Activated CD4-positive, CD25-positive, alpha-beta regulatory T cell treated with anti-CD3 and anti-CD28 coated beads, Interleukin-2, amount 50 U/mL, for 72 hours (primary cell): ENCODE results near the gene EIF4H.
"Not testable (repeated sequence)": the region's sequence is repeated elsewhere in the genome, so short reads cannot be mapped to it uniquely, and the experiment has no call there.

ENCODE experiments used
- DNase-seq: peaks from one replicate; pipeline ENCODE4 v3.0.0; 2021

The EIF4H gene

DNA sequence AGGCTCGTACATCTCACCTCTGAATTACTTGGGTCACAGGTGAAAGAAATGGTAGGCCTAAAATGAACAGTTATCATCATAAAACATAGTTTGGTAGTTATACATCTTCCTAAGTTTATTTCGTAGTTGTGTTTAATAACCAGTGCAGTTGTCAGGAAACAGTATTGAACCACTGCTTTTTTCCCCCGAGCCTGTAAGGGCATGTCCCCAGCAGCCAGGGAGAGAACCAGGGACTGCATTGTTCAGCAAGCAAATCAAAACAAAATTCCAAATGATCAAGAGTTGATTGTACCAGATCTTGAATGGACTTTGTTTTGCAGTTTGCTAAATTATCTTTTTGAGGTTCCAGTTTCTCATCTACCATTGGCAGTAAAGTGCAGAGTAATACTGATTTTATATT is 2.4 kb downstream of the EIF4H start:
- no peak for DNase-seq

DNA sequence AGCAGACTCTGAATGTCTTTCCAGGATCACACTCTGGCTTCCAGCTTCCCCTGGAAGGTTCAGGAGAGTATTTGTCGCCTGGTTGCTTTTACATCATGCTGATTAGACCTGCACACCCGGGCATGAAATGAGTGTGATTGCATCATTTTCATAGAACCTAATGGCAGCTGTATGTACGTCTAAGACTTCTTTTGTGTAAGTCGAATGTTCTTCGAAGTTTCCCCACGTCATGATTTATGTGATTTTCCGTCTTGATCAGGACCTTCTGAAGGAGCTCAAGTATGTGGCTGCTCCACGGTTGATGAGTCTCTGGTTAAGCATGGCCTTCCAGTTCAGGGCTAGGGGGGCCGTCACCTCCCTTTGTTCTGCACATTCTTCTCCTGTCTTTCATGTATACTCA is 4.5 kb downstream of the EIF4H start:
- DNase-seq: no peak

DNA sequence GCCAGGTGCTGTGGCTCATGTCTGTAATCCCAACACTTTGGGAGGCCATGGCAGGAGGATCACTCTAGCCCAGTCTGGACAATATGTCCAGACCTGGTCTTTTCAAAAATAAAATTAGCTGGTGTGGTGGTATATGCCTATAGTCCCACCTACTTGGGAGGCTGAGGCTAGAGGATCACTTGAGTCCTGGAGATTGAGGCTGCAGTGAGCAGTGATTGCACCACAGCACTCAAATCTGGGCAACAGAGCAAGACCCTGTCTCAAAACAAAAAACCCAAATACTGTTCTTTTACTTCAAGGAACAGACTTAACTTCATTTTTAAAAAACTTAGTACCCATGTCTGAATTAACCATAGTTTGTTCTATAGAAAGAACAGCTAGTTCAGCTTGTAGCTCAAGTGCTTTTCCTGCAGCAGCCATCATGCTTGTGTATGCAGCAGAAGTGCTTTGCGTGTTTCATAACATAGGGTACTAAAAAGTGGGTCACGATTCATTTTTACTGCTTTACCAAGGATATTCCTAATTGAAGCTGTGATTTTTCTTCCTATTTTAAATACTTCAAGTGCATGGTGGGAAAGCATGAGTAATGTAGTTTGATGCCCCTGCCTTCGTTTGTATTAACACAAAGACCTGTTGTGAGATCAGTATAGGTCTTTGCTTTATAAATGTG is 5.9 kb downstream of the EIF4H start:
- DNase-seq: no peak

DNA sequence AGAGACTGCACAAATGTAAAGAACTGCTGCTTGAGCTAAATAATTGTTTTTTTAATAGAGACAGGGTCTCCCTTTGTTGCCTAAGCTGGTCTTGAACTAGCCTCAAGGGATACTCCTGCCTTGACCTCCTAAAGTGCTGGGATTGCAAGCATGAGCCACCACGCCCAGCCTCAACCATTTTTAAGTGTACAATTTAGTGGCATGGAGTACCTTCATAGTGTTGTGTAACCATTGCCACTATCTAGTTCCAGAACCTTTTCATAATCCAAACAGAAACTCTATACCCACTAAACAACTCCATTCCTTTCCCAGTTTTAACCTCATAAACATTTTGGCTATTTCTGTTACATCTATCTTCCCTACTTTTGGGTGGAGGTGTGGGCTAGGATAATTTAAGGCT is 6.7 kb downstream of the EIF4H start:
- no peak for DNase-seq

DNA sequence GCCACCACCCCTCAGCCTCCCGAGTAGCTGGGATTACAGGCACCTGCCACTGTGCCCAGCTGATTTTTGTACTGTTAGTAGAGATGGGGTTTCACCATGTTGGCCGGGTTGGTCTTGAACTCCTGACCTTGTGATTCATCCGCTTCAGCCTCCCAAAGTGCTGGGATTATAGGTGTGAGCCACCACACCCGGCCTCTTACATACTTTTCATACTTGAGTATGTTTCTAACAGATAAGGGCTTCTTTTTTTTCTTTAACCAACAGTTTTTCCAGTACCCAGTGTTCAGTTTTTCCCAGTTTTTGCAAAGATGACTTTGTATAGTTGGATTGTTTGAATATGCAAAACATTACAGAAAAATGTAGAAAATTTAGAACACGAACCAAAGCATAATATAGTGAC is 7.7 kb downstream of the EIF4H start:
- no peak for DNase-seq

DNA sequence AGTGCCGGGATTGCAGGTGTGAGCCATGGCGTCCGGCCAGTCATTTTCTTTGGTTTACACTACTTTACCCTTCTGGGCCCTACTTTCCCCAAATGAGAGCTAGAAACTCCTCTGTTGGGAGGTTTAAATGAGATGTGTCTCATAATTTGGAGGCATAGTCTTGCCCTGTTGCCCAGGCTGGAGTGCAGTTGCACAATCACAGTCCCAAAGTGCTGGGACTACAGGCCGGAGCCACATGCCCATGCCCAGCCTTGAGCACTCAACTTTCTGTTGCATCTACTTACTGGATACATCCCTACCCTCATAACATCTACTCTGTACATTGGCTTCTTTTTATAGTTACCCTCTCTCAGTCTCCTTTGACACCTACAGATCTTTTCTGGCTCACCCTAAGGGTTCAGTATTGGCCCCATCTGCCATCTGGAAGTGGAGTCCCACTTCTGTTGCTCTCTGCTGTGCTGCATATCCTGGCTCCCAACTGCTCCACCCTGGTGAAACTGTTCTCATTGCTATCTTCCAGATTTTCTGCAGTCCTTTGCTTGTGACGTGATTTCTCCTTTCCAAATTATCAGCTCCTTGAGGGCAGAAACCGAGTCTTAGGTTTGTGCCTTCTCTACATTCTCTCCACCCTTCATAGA is 8.4 kb downstream of the EIF4H start:
- DNase-seq: no peak

DNA sequence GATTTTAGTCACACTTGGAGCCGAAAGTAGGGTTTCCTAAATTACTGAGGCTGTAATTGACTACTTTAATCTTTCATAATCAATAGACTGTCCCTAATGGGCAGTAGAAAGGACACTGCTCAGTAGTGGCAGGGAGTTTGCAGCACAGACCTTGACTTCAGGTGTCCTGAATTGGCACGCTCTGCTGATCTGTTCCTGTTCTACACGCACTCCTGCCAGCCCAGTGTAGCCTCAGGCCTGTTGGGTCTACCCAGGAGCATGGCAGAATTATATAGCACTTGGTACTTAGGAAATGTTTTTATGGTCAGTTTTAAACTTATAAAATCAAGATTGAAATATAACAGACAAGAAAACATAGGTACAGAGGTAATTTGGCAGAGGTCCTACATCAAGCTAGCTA is 9.0 kb downstream of the EIF4H start:
- no peak for DNase-seq

DNA sequence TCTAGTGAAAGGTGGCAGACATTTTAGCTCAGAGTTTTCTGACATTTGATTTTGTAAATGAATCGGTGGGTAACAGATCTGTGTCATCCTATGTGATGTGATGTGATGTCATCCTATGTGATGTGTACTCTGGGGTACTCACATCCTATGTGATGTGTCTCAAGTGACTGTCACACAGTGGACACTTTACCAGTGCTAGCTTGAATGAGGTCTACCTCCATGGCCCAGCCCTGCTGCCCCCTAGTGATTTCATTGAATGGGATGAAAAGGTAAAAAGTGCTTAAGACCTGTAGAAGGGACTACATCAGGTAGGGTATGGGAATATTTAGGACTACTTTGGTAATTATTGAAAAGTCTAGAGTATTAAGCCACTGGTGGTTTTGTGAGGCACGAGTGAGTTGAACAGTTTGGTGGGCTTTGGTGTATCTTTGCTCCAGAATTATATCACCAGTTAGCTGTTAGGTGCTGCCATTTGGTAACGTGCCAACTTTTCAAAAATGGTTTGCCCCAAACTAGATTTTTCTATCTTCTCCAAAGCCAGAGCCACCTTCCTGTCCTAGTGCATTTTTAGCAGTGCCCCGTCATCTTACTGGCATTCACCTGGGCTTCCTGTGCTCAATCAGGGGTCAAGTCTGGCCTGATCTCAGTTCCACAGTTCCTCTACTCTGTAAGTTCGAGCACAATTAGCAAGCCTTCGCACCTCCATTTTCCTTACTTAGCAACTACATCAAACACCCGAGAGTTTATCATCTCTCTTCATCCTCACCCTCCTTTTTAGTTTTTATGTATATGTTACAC is 9.7 kb downstream of the EIF4H start:
- DNase-seq: no peak

DNA sequence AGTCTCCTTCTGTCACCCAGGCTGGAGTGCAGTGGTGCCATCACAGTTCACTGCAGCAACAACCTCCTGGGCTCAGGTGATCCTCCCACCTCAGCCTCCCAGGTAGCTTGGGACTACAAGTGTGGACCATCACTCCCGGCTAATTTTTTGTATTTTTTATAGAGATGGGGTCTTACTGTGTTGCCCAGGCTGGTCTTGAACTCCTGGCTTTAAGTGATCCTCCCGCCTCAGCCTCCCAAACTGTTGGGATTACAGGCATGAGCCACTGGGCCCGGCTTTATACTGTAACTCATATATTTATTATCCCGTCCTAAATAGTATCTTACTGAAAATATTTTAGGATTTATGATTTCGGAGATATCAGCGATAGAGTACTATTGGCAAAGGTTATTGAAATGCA is 10.9 kb downstream of the EIF4H start:
- no peak for DNase-seq

DNA sequence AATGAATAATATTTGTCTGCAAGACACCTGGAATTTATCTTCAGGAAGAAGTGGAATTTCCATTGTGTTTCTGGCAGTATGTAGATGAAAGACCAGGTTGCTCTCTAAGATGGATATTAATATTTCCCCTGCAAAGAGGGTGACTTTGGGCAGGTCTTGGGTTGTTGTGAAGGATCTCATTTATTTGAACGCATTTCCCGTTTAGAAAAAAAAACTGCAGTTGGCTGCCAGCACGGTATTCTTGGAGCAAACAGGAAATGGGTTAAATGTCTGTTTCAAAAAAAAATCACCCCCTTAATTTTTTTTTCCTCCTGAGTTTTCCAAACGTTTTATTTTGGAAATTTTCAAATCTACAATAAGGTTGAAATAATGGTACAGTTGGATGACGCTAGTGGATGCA is 11.5 kb downstream of the EIF4H start:
- DNase-seq: no peak

DNA sequence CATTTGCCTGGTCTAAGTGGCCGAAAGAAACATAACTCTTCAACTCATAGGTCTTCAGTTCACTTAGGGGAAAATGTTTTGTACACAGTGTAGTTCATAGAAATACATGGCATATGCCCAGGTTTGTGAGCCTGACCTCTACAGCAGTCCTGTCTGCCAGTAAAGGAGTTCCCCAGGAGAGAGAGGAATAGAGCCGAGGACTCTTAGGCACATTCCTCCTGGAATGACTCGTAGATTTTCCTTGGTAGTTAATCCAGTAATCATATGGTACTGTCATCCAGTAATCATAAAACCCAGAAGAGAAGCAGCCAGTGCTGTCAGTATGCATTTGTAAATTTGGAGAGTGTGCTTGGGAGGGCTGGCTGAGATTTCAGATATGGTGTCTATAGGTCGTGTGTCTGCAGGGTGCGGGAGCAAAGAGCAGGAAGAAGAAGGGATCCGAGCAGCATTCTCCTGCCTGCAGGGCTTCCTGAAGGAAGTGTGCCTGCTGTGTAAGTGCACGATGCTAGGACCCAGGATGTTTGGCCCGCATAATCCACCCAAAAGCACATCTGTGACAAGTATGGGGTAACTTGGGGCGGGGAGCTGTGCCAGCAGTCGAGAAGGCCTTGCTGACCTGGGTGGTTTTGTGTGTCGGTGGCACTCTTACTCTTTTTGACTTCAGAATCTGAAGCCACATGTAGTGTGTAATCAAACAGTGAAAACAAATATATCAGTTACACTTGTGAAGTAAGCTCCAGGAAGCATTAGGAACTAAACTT is 13.9 kb downstream of the EIF4H start:
- no peak for DNase-seq

DNA sequence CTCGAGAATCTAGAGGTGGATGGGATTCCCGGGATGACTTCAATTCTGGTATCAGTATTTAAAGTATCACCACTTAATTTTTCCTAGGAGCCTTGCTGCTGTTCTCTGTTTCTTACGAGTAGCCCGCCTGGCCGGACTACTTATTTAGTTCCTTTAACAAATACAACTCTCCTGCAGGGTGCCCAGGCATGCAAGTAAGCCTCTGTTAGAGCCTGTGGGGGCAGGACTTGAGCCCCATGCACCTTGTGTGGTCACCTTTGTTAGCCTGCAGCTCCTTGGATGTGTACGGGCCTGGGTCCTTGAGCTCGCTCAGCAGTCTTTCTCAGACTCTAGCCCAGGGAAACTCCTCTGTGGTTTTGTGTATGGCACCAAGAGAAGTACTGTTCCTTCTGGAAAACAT is 16.1 kb downstream of the EIF4H start:
- DNase-seq: no peak

DNA sequence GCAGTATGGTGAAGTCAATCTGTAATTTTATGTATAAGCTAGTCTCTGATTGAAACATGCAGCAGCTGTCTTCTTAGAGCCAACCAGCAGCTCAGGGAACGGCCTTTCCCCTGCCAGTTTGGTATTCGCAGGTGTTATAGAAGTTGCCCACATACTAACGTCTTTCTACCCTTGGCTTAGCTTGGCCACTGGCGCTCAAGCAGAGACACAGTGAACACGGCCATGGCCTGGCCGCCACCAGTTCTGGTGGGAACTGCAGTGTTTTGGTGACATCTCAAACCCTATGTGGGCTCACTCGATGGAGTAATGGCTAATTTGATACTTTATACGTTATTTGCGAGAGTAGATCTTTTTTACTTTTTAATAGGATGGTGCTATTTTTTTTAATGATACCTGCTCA is 17.1 kb downstream of the EIF4H start:
- no peak for DNase-seq

DNA sequence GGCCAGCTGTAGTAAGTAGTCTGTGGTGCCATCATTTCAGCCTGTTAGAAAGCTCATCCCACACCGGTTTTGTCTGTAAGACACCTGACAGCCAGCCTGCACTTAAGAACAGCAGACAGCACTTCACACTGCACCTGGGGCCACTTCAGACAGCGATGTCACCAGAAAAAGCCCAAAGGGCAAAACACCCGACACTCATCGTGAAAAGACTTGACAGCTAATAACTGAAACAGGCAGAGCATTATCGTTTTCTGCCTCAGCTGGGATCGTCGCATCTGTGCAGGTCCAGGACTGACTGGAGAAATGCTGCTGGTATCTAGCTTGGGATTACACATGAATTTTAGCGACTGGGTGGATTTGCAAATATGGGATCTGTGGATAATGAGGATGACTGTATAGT is 18.9 kb downstream of the EIF4H start:
- no peak for DNase-seq

DNA sequence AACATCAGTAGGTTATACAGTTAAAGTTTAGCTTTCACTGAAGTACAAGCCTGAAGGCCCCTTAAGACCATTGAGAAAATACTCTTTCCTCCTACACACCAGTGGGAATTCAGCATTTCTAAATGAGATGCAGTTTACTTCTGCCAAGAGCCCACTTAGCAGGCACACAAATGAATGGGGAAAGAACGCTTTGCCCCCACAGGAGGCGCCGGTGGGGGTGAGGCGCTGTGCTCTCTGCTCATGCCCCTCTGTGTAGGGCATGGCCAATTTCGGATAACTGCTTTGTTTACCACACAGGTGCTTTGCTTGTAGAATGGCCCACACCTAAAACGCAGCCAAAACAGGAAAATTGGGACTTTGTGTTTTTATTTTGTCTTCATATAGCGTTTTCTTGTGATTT is 19.8 kb downstream of the EIF4H start:
- DNase-seq: no peak

DNA sequence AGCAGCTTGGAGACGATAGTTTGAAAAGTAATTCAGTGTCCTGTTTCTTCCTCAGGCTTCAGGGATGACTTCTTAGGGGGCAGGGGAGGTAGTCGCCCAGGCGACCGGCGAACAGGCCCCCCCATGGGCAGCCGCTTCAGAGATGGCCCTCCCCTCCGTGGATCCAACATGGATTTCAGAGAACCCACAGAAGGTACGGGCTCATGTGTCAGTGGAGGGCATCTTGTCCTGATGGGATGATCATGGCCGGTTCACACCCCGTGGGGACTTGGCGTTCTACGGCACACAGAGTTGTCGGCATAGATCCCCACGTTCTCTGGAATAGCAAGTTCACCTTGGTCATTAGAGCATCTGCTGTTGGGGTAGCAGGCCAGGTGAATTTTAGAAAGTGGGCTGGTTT is 20.5 kb downstream of the EIF4H start:
- no peak for DNase-seq

DNA sequence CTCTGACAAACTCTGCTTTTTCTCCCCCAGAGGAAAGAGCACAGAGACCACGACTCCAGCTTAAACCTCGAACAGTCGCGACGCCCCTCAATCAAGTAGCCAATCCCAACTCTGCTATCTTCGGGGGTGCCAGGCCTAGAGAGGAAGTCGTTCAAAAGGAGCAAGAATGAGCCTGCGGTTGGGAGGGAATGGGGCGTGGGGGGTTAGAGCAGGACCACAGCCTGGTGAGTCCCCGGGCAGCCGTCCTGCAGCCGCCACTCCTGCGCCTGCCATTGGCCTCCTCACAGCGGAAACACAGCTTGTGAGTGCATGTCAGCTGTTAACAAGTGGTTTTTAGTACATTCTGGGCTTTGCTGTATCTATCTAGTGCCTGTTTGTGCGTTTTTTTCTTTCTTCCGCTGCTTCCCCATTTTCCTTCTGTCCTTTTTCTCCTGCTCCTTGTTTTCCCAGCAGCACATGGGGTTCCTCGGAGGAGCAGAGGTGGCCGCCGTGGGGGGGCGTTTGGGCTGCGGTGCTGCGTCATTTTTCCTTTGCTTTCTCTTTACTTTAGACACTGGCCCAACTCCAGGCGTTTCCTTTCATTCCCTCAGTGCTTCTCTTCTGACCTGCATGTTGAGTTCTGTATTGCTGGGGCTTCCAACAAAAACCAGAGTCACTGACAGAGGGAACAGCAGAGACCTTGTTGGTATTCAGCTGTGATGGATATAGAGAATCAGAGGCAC is 21.1 kb downstream of the EIF4H start:
- DNase-seq: not testable (repeated sequence)

DNA sequence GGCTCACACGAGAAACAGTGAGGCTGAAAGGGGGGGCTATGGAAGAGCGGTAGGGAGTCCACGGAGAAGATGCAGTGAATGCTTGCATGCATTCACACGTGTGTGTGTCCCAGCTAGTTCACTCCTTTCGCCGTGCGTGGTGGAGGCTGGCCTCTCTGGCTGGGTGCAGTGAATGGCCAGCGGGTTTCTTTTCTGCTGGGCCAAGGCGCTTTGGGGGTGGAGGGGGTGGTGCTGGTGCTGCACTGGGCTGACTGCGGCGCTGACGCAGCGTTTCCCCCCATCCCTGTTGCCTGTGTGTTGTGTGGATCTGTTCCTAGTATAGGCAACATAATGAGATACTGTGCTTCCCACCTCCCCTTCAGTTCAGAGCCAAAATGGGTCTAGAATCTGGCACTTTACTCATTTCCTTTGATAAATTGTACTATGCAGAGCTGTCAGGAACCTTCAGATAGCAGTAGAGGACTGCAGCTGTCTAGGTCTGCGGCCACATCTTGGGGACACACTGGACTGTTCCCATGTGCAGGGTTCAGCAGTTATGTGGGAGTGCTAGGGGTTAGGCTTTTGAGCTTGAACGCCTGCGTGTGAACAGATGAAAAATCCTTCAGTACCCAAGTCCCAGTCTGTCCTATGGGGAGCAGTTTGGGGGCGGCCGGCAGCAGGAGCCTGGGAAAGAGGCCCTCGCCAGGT is 22.0 kb downstream of the EIF4H start:
- not testable (repeated sequence) for DNase-seq

DNA sequence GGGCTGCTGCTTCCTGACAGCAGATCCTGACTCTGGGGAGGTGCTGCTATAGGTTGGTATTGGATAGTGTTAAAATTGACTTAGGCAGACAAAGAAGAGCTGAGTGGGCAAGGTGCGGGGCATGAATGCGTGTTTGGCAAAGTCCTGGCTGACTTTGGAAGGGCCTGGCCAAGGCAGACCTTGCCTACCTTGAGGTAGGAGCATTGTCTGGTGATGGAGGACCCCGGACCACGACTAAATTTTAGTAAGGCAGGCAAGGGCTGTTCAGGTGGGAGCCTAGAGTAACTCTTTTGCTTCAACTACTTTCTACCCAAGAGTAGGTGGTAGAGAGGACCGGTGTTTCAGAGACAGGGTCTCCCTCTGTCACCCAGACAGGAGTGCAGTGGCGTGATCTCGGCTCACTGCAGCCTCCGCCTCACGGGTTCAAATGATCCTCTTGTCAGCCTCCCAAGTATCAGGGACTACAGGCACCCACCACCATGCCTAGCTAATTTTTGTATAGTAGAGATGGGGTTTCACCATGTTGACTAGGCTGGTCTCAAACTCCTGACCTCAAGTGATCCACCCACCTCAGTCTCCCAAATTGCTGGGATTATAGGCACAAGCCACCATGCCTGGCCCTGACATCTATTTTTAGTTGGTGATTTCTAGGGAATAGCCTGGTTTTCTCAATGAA is 23.4 kb downstream of the EIF4H start:
- DNase-seq: no peak

DNA sequence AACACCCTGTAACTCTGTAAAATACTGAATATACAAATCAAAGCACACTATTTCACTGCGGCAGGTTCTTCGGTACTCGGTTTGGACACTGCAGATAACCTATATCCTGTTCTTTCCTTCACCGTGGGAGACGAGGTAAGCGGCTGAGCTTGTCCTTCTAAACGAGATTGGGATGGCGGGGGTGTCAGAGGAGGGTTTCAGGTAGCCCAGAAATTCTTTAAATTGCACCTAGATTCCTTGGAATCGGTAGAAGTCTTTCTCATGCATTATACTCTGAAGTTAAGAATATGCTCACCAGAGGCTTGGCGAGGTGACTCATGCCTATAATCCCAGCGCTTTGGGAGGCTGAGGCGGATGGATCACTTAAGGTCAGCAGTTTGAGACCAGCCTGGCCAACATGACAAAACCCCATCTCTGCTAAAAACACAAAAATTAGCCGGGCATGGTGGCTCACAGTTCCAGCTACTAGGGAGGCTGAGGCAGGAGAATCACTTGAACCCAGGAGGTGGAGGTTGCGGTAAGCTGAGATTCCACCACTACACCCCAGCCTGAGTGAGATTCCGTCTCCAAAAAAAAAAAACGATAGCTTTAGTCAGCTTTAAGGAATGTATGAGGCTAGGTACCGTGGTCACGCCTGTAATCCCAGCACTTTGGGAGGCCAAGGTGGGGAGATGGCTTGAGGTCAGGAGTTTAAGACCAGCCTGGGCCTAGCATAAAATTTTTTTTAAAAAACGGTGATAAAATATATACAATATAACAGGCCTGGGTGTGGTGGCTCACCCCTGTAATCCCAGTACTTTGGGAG is 25.6 kb downstream of the EIF4H start:
- DNase-seq: no peak
